K562 (cell line): ENCODE results near the gene CMIP. TPM values are rescaled to one million over a fixed set of nuclear protein-coding genes. Genes with fewer than 3 reads are reported as not detected.

ENCODE experiments used
- AFF4 ChIP-seq: sonication (generic); formaldehyde crosslinking; IDR thresholded peaks from 2 replicates; pipeline ENCODE4 v1.8.0; 2023; ENCODE audit warnings: mild to moderate bottlenecking, missing genetic modification reagents
- CHCHD3 ChIP-seq: fragments of 250-450 bp; sonication (Bioruptor Pico); IDR thresholded peaks from 2 replicates; pipeline ENCODE4 v2.1.2; 2022; ENCODE audit warnings: mild to moderate bottlenecking
- RBFOX2 ChIP-seq: fragments of 200-400 bp; formaldehyde crosslinking; IDR thresholded peaks from 2 replicates; pipeline ENCODE4 v1.6.1; 2017; ENCODE audit warnings: low read depth, mild to moderate bottlenecking, low read length, moderate library complexity
- REST ChIP-seq, 2 experiments: fragments of 450-650 bp; formaldehyde crosslinking in 1 of 2; IDR thresholded peaks; 2 replicates each; pipeline versions ENCODE4 v1.4.0 to v1.6.1; 2014 to 2020; ENCODE audit warnings: mild to moderate bottlenecking in 2 of 2, borderline replicate concordance in 1 of 2, low read depth in 1 of 2
- SAFB2 ChIP-seq: fragments of 200-400 bp; formaldehyde crosslinking; IDR thresholded peaks from 2 replicates; pipeline ENCODE4 v1.6.1; 2018; ENCODE audit warnings: borderline replicate concordance, low read length, low read depth, moderate library complexity; ENCODE audit not compliant: severe bottlenecking
- ZKSCAN1 ChIP-seq: fragments of 150-350 bp; IDR thresholded peaks from 2 replicates; pipeline ENCODE4 v1.6.1; 2016; ENCODE audit warnings: low read depth, low read length
- ZMIZ1 ChIP-seq, 2 experiments: fragments of 150-350 bp in 1 of 2; IDR thresholded peaks; 2 replicates each; pipeline ENCODE4 v1.6.1; 2012 to 2016; ENCODE audit warnings: low read depth in 2 of 2, low read length in 2 of 2, mild to moderate bottlenecking in 1 of 2, moderate library complexity in 1 of 2
- ZNF23 ChIP-seq: fragments of 250-450 bp; sonication (Bioruptor Pico); IDR thresholded peaks from 2 replicates; pipeline ENCODE4 v1.4.0; 2020; ENCODE audit warnings: mild to moderate bottlenecking
- ZNF239 ChIP-seq: fragments of 250-450 bp; sonication (Bioruptor Pico); IDR thresholded peaks from 2 replicates; pipeline ENCODE4 v1.4.0; 2020; ENCODE audit warnings: mild to moderate bottlenecking
- polyA plus RNA-seq, 8 experiments: library from polyadenylated mRNA; depleted of rRNA in 4 of 8; stranded (reverse) in 5 of 8; unstranded in 3 of 8; fragments of >200 nt; fragmentation: Nextera tagmentation in 2 of 8; fragmentation: Illumina TruSeq in 1 of 8; extraction: Ambion mirVana in 2 of 8; extraction: Trizol in 1 of 8; gene quantifications; 2 replicates each; pipeline versions ENCODE4 v1.2.1 to v1.2.3, GENCODE V29; 2011 to 2014; ENCODE audit warnings: inconsistent platforms in 1 of 8, missing spikeins in 1 of 8
- total RNA-seq, 7 experiments: library from RNA; depleted of rRNA in 6 of 7; stranded (reverse); fragments of >200 nt in 6 of 7; fragmentation: Illumina TruSeq in 2 of 7; extraction: Trizol in 2 of 7; gene quantifications; 2 replicates each; pipeline versions ENCODE4 v1.2.1 to v1.2.3, GENCODE V29; 2011 to 2021; ENCODE audit warnings: low replicate concordance in 1 of 7

The CMIP gene
- total and polyA plus RNA-seq, 9 of the 15 experiments (the other 6 are each of a cell fraction or from before 2014, with no cell fraction given), result 0.94 to 82.5 (median 10.3) TPM

DNA sequence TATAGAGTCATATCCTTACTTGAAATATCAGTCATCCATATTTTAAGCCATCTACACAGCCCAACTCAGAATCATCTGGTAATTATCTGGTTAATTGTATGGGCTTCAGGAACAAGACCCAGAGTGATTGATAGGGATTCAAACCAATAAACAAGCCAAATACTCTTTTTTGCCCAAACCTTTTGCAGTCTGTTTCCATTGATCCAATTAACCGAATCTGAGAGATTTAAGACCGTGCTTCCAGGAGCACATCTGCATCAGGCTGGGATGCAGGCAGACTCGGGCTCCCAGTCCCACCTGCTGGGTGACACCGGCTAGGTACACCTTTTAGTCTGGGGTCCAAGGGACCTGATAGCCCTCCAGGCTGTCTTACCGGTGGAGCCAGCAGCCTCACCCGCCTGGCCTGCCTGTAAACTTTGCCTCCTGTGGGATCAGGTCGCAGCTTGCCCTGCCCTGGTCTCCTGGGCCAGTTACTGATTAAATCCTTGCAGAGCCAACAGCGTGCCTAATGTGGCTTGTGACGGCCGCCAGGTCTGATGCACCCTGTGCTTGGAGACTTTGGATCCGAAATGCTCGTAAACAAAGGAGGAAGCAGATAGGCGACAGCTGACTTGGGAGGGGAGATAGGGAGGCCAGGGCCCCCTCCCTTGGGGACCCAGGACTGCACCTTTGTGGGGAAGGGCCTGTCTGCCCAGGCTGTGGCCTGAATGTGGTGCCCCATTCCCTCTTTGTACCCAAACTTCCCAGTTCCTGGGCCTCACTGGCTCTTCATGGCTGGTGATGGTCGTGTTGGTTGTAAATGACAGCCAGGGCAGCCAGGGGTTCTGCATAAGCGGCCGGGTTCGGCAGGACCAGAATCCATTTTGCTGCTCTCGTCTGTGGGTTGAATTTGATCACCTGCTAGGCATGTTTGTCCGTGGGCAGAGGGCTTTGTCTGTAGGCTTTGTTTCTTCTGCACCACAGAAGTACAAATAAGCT is 3.8 kb downstream of the CMIP start (continued):
- TF ChIP-seq REST (IDR thresholded peaks at IDR 0.05; ENCODE audit: borderline replicate concordance), result peak; percentile 3; the same call in 1 of the 2 replicates
- no peak for TF ChIP-seq REST (CRISPR knock-in tag; IDR thresholded peaks at IDR 0.05; ENCODE audit: low read depth)
- 0 out of 2 replicates have a peak, but pooled peaks have one; percentile 18 for TF ChIP-seq ZKSCAN1
- TF ChIP-seq ZMIZ1 (IDR thresholded peaks at IDR 0.05; ENCODE audit: low read depth in 2 of 2, low read length in 2 of 2), result peak in 1 of 2 experiments; percentile 29; a peak in 1 of 4 replicates
- TF ChIP-seq RBFOX2, result 0 out of 2 replicates have a peak, but pooled peaks have one; percentile 28
- no peak for TF ChIP-seq SAFB2
- no peak for TF ChIP-seq CHCHD3
- TF ChIP-seq ZNF23 (CRISPR knock-in tag), result no peak
- TF ChIP-seq AFF4 (CRISPR knock-in tag), result 0 out of 2 replicates have a peak, but pooled peaks have one; percentile 37
- no peak for TF ChIP-seq ZNF239
